Neural progenitor cell (in vitro differentiated cells): ENCODE results near the gene NALCN. TPM values are rescaled to one million over a fixed set of nuclear protein-coding genes. Genes with fewer than 3 reads are reported as not detected.
A peak's percentile ranks its signal among the peaks of the same experiment; 100 is the strongest.

Experiments
- DNase-seq: peaks from one replicate; pipeline ENCODE4 v3.0.0-alpha.2; 2016; ENCODE audit warnings: low spot score
- H2AFZ ChIP-seq: fragments of 200-600 bp; sonication (generic); replicated peaks from 2 replicates; pipeline ENCODE4 v1.6.1; 2016; ENCODE audit warnings: antibody characterized with exemption
- H3F3A ChIP-seq: fragments of 200-600 bp; sonication (generic); 2 replicates; pipeline ENCODE4 v1.6.1; 2016; ENCODE audit warnings: antibody characterized with exemption, low read depth
- H3K27ac ChIP-seq: fragments of 200-600 bp; sonication (generic); 2 replicates; pipeline ENCODE4 v1.5.1; 2016; ENCODE audit warnings: mild to moderate bottlenecking
- H3K27me3 ChIP-seq: fragments of 200-600 bp; sonication (generic); 2 replicates; pipeline ENCODE4 v1.6.1; 2016; ENCODE audit warnings: mild to moderate bottlenecking, moderate library complexity
- H3K36me3 ChIP-seq: fragments of 200-600 bp; sonication (generic); 2 replicates; pipeline ENCODE4 v1.5.1; 2016
- H3K4me1 ChIP-seq: fragments of 200-600 bp; sonication (generic); 2 replicates; pipeline ENCODE4 v1.6.1; 2016; ENCODE audit warnings: mixed run types
- H3K4me2 ChIP-seq: fragments of 200-600 bp; sonication (generic); 2 replicates; pipeline ENCODE4 v1.6.1; 2016
- H3K4me3 ChIP-seq: fragments of 200-600 bp; sonication (generic); 2 replicates; pipeline ENCODE4 v1.5.1; 2016
- H3K79me2 ChIP-seq: fragments of 200-600 bp; sonication (generic); 2 replicates; pipeline ENCODE4 v1.6.1; 2016; ENCODE audit warnings: low read depth
- H3K9ac ChIP-seq: fragments of 200-600 bp; sonication (generic); 2 replicates; pipeline ENCODE4 v1.6.1; 2016
- H3K9me3 ChIP-seq: fragments of 200-600 bp; sonication (generic); 2 replicates; pipeline ENCODE4 v1.5.1; 2016; ENCODE audit warnings: low read depth
- H4K20me1 ChIP-seq: fragments of 200-600 bp; sonication (generic); 2 replicates; pipeline ENCODE4 v1.6.1; 2016; ENCODE audit warnings: low read depth
- H3K27ac Mint-ChIP-seq: 3 replicates; pipeline ENCODE4 v1.8.0; 2021; ENCODE audit warnings: mixed read lengths
- H3K27me3 Mint-ChIP-seq: 2 replicates; pipeline ENCODE4 v1.8.0; 2022; ENCODE audit warnings: low read depth, mild to moderate bottlenecking, inconsistent platforms, moderate library complexity, mixed read lengths; ENCODE audit not compliant: insufficient read depth
- H3K36me3 Mint-ChIP-seq: 3 replicates; pipeline ENCODE4 v1.8.0; 2021; ENCODE audit warnings: mixed read lengths
- H3K4me1 Mint-ChIP-seq: 3 replicates; pipeline ENCODE4 v1.8.0; 2021; ENCODE audit warnings: mixed read lengths
- H3K4me3 Mint-ChIP-seq: 3 replicates; pipeline ENCODE4 v1.8.0; 2021; ENCODE audit warnings: mild to moderate bottlenecking, moderate library complexity, mixed read lengths
- H3K9me3 Mint-ChIP-seq: 3 replicates; pipeline ENCODE4 v1.8.0; 2020; ENCODE audit warnings: mixed read lengths
- EZH2 ChIP-seq: fragments of 200-600 bp; sonication (generic); IDR thresholded peaks from 2 replicates; pipeline ENCODE4 v1.6.1; 2017; ENCODE audit warnings: antibody characterized with exemption, mild to moderate bottlenecking, moderate library complexity
- EZH2phosphoT487 ChIP-seq: fragments of 200-600 bp; sonication (generic); IDR thresholded peaks from 2 replicates; pipeline ENCODE4 v1.6.1; 2017; ENCODE audit warnings: antibody characterized with exemption
- total RNA-seq: library from RNA; depleted of rRNA; stranded (reverse); fragments of >200 nt; gene quantifications from 2 replicates; pipeline ENCODE4 v1.2.3, GENCODE V29; 2015; ENCODE audit warnings: low replicate concordance
- TF ChIP-seq, protein P1 (sequence below): fragments of 200-600 bp; sonication (generic); IDR thresholded peaks from 2 replicates; pipeline ENCODE4 v1.5.1; 2017; ENCODE audit warnings: antibody characterized with exemption, mild to moderate bottlenecking

Gene NALCN
- total RNA-seq, 1 donor from 2014 or later, result 1.1 TPM

DNA sequence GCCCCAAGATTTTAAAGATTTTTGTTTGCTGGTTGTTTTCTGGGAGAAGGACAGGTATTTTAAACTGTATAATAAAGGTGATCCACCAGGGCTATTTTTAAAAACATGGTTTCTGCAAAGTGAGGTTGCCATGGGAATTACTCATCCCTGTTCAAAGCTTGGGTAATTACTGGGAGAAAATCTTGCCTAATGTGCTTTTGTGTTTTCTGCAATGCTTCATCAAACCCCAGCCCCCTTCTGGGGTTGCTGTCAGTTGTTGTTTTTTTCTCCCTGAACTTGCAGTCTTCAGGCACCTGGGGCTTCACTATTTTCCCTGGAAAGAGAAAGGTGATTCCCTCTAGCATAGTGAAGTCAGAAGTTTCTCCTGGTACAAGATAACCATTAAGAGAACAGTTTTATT, 277.2 kb downstream of the NALCN start:
- H3K27me3 ChIP-seq, result no peaks in the 10 kb centered on the region
- H3K4me1 ChIP-seq, result peaks cover 4% of the 10 kb centered on the region
- no peaks in the 10 kb centered on the region for H3K79me2 ChIP-seq
- no peaks in the 10 kb centered on the region for H3K9me3 ChIP-seq
- H3K36me3 ChIP-seq, result no peaks in the 10 kb centered on the region
- no peak overlapping the region for H3K9ac ChIP-seq
- no peak for DNase-seq
- TF ChIP-seq EZH2phosphoT487 (no peak), EZH2 (no peak)
- TF ChIP-seq, protein P1, sequence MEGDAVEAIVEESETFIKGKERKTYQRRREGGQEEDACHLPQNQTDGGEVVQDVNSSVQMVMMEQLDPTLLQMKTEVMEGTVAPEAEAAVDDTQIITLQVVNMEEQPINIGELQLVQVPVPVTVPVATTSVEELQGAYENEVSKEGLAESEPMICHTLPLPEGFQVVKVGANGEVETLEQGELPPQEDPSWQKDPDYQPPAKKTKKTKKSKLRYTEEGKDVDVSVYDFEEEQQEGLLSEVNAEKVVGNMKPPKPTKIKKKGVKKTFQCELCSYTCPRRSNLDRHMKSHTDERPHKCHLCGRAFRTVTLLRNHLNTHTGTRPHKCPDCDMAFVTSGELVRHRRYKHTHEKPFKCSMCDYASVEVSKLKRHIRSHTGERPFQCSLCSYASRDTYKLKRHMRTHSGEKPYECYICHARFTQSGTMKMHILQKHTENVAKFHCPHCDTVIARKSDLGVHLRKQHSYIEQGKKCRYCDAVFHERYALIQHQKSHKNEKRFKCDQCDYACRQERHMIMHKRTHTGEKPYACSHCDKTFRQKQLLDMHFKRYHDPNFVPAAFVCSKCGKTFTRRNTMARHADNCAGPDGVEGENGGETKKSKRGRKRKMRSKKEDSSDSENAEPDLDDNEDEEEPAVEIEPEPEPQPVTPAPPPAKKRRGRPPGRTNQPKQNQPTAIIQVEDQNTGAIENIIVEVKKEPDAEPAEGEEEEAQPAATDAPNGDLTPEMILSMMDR, result no peak
- peaks cover 23% of the 10 kb centered on the region for H3K4me1 Mint-ChIP-seq
- peak overlapping the region; percentile 35 for H3K4me3 Mint-ChIP-seq
- H3F3A ChIP-seq, result no peaks in the 10 kb centered on the region
- no peak overlapping the region for H3K4me3 ChIP-seq
- H3K36me3 Mint-ChIP-seq, result no peaks in the 10 kb centered on the region
- no peak overlapping the region for H3K4me2 ChIP-seq
- H3K9me3 Mint-ChIP-seq, result no peaks in the 10 kb centered on the region
- H3K27ac ChIP-seq, result no peak overlapping the region
- no peaks in the 10 kb centered on the region for H3K27me3 Mint-ChIP-seq
- no peak overlapping the region for H3K27ac Mint-ChIP-seq
- H4K20me1 ChIP-seq, result no peaks in the 10 kb centered on the region
- H2AFZ ChIP-seq, result no peak overlapping the region

DNA sequence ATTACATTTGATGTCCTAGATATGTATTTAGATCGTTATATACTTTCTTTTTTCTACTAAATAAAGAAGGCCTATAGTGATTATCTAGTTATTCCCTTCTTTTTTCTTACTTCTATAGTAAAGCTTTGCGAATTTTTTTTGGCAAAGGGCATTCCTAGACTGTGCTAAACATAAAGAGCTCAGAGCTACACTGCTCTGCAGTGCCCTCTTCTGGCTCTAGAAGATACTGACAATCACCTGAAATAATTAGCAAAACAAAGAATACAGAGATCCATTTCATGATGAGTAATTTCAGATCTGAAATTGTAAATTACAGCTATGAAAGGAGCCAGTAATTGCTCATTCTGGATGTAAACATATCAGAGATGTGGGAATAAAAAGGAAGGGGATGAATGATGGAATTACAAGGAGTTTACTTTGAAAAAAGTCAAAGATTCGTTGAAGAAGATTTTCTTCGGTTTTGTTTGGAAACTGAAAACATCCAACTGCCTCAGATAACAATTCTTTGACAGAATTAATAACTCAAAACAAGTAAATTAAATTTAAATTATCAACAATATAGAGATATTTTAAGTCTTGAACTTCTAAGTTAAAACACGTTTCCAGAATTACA, 288.5 kb downstream of the NALCN start:
- H3K9me3 ChIP-seq, result no peaks in the 10 kb centered on the region
- TF ChIP-seq, protein P1, result peak; percentile 92
- no peak for TF ChIP-seq EZH2phosphoT487
- no peak overlapping the region for H3K27ac Mint-ChIP-seq
- H4K20me1 ChIP-seq, result no peaks in the 10 kb centered on the region
- peak; percentile 73 for DNase-seq
- H3K79me2 ChIP-seq, result no peaks in the 10 kb centered on the region
- H3K9ac ChIP-seq, result no peak overlapping the region
- H3K27me3 Mint-ChIP-seq, result no peaks in the 10 kb centered on the region
- no peaks in the 10 kb centered on the region for H3K27me3 ChIP-seq
- H3K4me2 ChIP-seq, result no peak overlapping the region
- no peaks in the 10 kb centered on the region for H3K36me3 Mint-ChIP-seq
- no peak overlapping the region for H3K27ac ChIP-seq
- H2AFZ ChIP-seq, result no peak overlapping the region
- no peaks in the 10 kb centered on the region for H3F3A ChIP-seq
- no peaks in the 10 kb centered on the region for H3K9me3 Mint-ChIP-seq
- no peak overlapping the region for H3K4me3 ChIP-seq
- no peaks in the 10 kb centered on the region for H3K4me1 ChIP-seq
- H3K4me1 Mint-ChIP-seq, result no peaks in the 10 kb centered on the region
- H3K4me3 Mint-ChIP-seq, result no peak overlapping the region
- H3K36me3 ChIP-seq, result no peaks in the 10 kb centered on the region

DNA sequence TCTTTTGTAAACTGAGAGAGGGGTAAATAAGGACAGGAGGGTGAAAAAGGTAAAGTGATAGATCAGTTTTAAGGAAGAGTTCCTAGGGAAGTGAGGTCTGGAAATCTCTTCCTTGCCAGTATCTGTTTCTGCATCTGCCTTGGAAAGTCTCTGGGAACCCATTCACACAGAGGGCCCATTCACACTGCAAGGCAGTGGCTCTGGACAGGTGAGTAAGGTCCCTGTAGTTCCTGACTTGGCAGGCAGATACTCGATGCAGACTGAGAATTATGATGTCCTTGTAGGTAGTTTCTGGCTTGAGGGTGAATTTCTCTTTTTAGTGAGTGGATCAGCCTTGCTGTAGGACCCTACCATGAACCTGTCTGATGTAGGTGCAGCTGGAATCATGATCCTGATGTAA, 293.3 kb downstream of the NALCN start:
- no peak overlapping the region for H3K4me3 Mint-ChIP-seq
- H3K27me3 Mint-ChIP-seq, result peaks cover 2% of the 10 kb centered on the region
- Histone ChIP-seq H3K4me2 (no peak overlapping the region), H3F3A (no peaks in the 10 kb centered on the region), H3K4me3 (no peak overlapping the region), H3K27ac (no peak overlapping the region), H3K79me2 (no peaks in the 10 kb centered on the region), H3K27me3 (no peaks in the 10 kb centered on the region), H3K36me3 (no peaks in the 10 kb centered on the region), H2AFZ (no peak overlapping the region), H4K20me1 (no peaks in the 10 kb centered on the region), H3K9ac (no peak overlapping the region), H3K9me3 (no peaks in the 10 kb centered on the region), H3K4me1 (no peaks in the 10 kb centered on the region)
- no peak overlapping the region for H3K27ac Mint-ChIP-seq
- no peak for DNase-seq
- H3K4me1 Mint-ChIP-seq, result no peaks in the 10 kb centered on the region
- H3K36me3 Mint-ChIP-seq, result no peaks in the 10 kb centered on the region
- no peaks in the 10 kb centered on the region for H3K9me3 Mint-ChIP-seq
- TF ChIP-seq, protein P1, result no peak
- TF ChIP-seq EZH2phosphoT487 (no peak), EZH2 (no peak)
